ENCODE data around the gene PABPN1. TPM values are rescaled to one million over a fixed set of nuclear protein-coding genes. Genes with fewer than 3 reads are reported as not detected.

Gene PABPN1
- total and polyA plus RNA-seq, 2 of the 13 experiments (the other 11 are each of a cell fraction or from before 2014, with no cell fraction given) = 233 to 524 TPM

- TF ChIP-seq ZNF720 (CRISPR knock-in tag; IDR thresholded peaks at IDR 0.05) (no peak), HHEX (CRISPR knock-in tag; IDR thresholded peaks at IDR 0.05) (no peak), NFIC (IDR thresholded peaks at IDR 0.05; ENCODE audit: low read length) (no peak), ARNTL (CRISPR knock-in tag; IDR thresholded peaks at IDR 0.05) (no peak), ZMAT5 (CRISPR knock-in tag; IDR thresholded peaks at IDR 0.05; ENCODE audit: borderline replicate concordance, low read depth) (no peak), ZNF782 (CRISPR knock-in tag; IDR thresholded peaks at IDR 0.05; ENCODE audit: borderline replicate concordance) (no peak), MED13 (CRISPR knock-in tag; IDR thresholded peaks at IDR 0.05) (0 out of 2 replicates have a peak, but pooled peaks have one; percentile 37), ZNF607 (CRISPR knock-in tag; IDR thresholded peaks at IDR 0.05; ENCODE audit: borderline replicate concordance) (0 out of 2 replicates have a peak, but pooled peaks have one; percentile 35), SSRP1 (CRISPR knock-in tag; IDR thresholded peaks at IDR 0.05) (no peak), KLF12 (CRISPR knock-in tag; IDR thresholded peaks at IDR 0.05; ENCODE audit: borderline replicate concordance) (peak; percentile 68), IKZF1 (IDR thresholded peaks at IDR 0.05) (no peak), KLF9 (CRISPR knock-in tag; IDR thresholded peaks at IDR 0.05; ENCODE audit: low read depth) (no peak), ATF3 (CRISPR knock-in tag; IDR thresholded peaks at IDR 0.05) (no peak), REPIN1 (CRISPR knock-in tag; IDR thresholded peaks at IDR 0.05; ENCODE audit: borderline replicate concordance, low read depth) (no peak)
- TF ChIP-seq, protein P1, sequence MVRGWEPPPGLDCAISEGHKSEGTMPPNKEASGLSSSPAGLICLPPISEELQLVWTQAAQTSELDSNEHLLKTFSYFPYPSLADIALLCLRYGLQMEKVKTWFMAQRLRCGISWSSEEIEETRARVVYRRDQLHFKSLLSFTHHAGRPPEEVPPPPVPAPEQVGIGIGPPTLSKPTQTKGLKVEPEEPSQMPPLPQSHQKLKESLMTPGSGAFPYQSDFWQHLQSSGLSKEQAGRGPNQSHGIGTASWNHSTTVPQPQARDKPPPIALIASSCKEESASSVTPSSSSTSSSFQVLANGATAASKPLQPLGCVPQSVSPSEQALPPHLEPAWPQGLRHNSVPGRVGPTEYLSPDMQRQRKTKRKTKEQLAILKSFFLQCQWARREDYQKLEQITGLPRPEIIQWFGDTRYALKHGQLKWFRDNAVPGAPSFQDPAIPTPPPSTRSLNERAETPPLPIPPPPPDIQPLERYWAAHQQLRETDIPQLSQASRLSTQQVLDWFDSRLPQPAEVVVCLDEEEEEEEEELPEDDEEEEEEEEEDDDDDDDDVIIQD (CRISPR knock-in tag; IDR thresholded peaks at IDR 0.05; ENCODE audit: low read depth) = 0 out of 2 replicates have a peak, but pooled peaks have one; percentile 22
- TF ChIP-seq, protein P2, sequence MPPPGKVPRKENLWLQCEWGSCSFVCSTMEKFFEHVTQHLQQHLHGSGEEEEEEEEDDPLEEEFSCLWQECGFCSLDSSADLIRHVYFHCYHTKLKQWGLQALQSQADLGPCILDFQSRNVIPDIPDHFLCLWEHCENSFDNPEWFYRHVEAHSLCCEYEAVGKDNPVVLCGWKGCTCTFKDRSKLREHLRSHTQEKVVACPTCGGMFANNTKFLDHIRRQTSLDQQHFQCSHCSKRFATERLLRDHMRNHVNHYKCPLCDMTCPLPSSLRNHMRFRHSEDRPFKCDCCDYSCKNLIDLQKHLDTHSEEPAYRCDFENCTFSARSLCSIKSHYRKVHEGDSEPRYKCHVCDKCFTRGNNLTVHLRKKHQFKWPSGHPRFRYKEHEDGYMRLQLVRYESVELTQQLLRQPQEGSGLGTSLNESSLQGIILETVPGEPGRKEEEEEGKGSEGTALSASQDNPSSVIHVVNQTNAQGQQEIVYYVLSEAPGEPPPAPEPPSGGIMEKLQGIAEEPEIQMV (CRISPR knock-in tag; IDR thresholded peaks at IDR 0.05; ENCODE audit: low read depth) = no peak
- TF ChIP-seq, protein P3, sequence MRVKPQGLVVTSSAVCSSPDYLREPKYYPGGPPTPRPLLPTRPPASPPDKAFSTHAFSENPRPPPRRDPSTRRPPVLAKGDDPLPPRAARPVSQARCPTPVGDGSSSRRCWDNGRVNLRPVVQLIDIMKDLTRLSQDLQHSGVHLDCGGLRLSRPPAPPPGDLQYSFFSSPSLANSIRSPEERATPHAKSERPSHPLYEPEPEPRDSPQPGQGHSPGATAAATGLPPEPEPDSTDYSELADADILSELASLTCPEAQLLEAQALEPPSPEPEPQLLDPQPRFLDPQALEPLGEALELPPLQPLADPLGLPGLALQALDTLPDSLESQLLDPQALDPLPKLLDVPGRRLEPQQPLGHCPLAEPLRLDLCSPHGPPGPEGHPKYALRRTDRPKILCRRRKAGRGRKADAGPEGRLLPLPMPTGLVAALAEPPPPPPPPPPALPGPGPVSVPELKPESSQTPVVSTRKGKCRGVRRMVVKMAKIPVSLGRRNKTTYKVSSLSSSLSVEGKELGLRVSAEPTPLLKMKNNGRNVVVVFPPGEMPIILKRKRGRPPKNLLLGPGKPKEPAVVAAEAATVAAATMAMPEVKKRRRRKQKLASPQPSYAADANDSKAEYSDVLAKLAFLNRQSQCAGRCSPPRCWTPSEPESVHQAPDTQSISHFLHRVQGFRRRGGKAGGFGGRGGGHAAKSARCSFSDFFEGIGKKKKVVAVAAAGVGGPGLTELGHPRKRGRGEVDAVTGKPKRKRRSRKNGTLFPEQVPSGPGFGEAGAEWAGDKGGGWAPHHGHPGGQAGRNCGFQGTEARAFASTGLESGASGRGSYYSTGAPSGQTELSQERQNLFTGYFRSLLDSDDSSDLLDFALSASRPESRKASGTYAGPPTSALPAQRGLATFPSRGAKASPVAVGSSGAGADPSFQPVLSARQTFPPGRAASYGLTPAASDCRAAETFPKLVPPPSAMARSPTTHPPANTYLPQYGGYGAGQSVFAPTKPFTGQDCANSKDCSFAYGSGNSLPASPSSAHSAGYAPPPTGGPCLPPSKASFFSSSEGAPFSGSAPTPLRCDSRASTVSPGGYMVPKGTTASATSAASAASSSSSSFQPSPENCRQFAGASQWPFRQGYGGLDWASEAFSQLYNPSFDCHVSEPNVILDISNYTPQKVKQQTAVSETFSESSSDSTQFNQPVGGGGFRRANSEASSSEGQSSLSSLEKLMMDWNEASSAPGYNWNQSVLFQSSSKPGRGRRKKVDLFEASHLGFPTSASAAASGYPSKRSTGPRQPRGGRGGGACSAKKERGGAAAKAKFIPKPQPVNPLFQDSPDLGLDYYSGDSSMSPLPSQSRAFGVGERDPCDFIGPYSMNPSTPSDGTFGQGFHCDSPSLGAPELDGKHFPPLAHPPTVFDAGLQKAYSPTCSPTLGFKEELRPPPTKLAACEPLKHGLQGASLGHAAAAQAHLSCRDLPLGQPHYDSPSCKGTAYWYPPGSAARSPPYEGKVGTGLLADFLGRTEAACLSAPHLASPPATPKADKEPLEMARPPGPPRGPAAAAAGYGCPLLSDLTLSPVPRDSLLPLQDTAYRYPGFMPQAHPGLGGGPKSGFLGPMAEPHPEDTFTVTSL (CRISPR knock-in tag; IDR thresholded peaks at IDR 0.05; ENCODE audit: borderline replicate concordance) = no peak
Measured at GRCh38 chr14:23294734-23295561, 26.3 kb upstream of the PABPN1 start (continued).
